Psoas muscle (tissue), 8 donors: ENCODE data around the gene TCAIM. TPM values are rescaled to one million over a fixed set of nuclear protein-coding genes. Genes with fewer than 3 reads are reported as not detected.

ENCODE experiments used
- ATAC-seq, 4 donors: fragments of 200-7000 bp; cut with Tn5 transposase; one replicate each; pipeline ENCODE4 v1.9.1; 2020; ENCODE audit warnings: moderate library complexity in 3 of 4, mild to moderate bottlenecking in 2 of 4
- DNase-seq, 2 donors: peaks; one replicate each; pipeline ENCODE4 v3.0.0-alpha.2; 2020
- H3K27ac ChIP-seq: fragments of 200-600 bp; one replicate; pipeline ENCODE4 v1.8.0; 2022
- H3K27me3 ChIP-seq, 3 donors: fragments of 200-600 bp in 1 of 3; one replicate each; pipeline versions ENCODE4 v1.6.1 to v1.8.0; 2013 to 2022; ENCODE audit warnings: low read length in 2 of 3, mild to moderate bottlenecking in 2 of 3, moderate library complexity in 1 of 3; ENCODE audit not compliant: insufficient read depth in 3 of 3
- H3K36me3 ChIP-seq, 2 donors: fragments of 200-600 bp in 1 of 2; one replicate each; pipeline versions ENCODE4 v1.6.1 to v1.8.0; 2013 to 2022; ENCODE audit warnings: low read depth in 1 of 2, mild to moderate bottlenecking in 1 of 2, moderate library complexity in 1 of 2; ENCODE audit not compliant: insufficient read depth in 1 of 2
- H3K4me1 ChIP-seq: fragments of 200-600 bp; one replicate; pipeline ENCODE4 v1.8.0; 2022
- H3K4me3 ChIP-seq: fragments of 200-600 bp; one replicate; pipeline ENCODE4 v1.8.0; 2022; ENCODE audit warnings: mild to moderate bottlenecking
- H3K9me3 ChIP-seq: fragments of 200-600 bp; one replicate; pipeline ENCODE4 v1.8.0; 2022
- CTCF ChIP-seq: fragments of 200-600 bp; IDR thresholded peaks from one replicate; pipeline ENCODE4 v1.8.0; 2022; ENCODE audit warnings: antibody characterized with exemption
- WGBS, 3 donors: extraction: QIAGEN DNeasy Blood & Tissue Kit; methylation state at CpG; one replicate each; pipeline versions ENCODE4 v1.1.6 to v1.1.7; 2013; 5-methylcytosine and 5-hydroxymethylcytosine counted together
- intact Hi-C, 2 donors: fragments of 100-400 bp; cut with DNase I; formaldehyde crosslinking; loops; one replicate each; pipeline versions ENCODE4 v1.11.0 to v1.14.2; 2022
- polyA plus RNA-seq, 3 donors: library from polyadenylated mRNA; stranded (reverse); fragments of 200-250 nt; gene quantifications; one replicate each; pipeline ENCODE4 v1.2.3, GENCODE V29; 2013
- total RNA-seq, 4 donors: library from RNA; stranded (reverse); fragmentation: NEBNext Ultra II Directional in 2 of 4; extraction: Animal tissue kit (Norgen Biotek cat#: 25700) in 2 of 4; gene quantifications; one replicate each; pipeline versions ENCODE4 v1.2.1 to v1.2.4, GENCODE V29; 2021 to 2023
- donor health status: healthy with polysubstance abuse.
- donor health status: DM: no; HTN: no; CAD: no; lungs with moderate emphysema.
- donor health status: Bipolar disorder and iron deficiency.
- donor health status: healthy.
- donor health status: DM: yes; HTN: yes; CAD: no.
- donor health status: DM: no; HTN: no; CAD: no.
- donor health status: DM: no; HTN: no; CAD: no.
- donor health status: DM: yes; HTN: yes; CAD: no.

The TCAIM gene
- total and polyA plus RNA-seq, 7 donors: 13.3 to 31.0 (median 19.3) TPM

DNA sequence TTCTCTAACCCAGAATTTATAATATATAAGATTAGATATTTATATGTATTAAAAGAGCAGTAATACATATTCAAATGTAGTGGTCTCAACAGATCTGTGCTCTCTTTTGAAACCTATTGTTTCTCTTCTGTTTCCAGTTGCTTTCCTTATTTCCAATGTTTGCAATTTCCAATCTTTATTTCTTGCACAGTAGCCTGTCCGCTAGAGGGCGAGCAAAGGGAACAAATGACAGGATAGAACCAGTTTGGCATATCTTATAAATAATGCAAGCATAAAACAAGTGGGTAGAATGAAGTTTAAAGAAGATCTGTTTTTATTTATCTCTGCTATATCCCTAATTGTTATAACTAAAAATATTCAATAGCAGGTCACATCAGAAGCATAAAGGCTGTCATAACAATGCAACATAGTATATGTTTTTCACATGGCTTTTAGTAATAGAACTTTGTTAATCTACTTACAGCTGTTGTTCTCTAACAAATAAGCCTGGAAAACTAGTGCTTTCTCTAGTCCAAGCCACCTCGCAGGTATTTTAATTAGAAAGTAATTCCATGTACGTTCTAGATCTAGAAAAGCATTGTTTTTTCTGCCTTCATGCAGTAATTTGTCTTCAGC is 15.1 kb upstream of the TCAIM start:
- no peak overlapping the region for H3K27ac ChIP-seq
- no peaks in the 10 kb centered on the region for H3K36me3 ChIP-seq
- H3K4me3 ChIP-seq: no peak overlapping the region
- ATAC-seq: peak in 3 of 4 donors; percentile 44 to 84 (median 72)
- H3K4me1 ChIP-seq: no peaks in the 10 kb centered on the region
- 2 to 4% (median 3%) methylated on average over 4 of the region's 4 CpGs for WGBS, 3 donors
- peak; percentile 42 to 64 for DNase-seq
- intact Hi-C loops: loop anchor here in 1 of 2 donors (5.0 to 10.0 kb wide), 4 partner anchors 71 to 591 kb away; partner anchors contain the start of genes ZNF197 and ZNF502
- peak; percentile 86 for TF ChIP-seq CTCF
- peaks cover 4% of the 10 kb centered on the region for H3K9me3 ChIP-seq
- H3K27me3 ChIP-seq: no peaks in the 10 kb centered on the region

- H3K36me3 ChIP-seq: no peaks in the 10 kb centered on the region
- no peak for TF ChIP-seq CTCF
- DNase-seq (no peak), ATAC-seq (no peak)
- intact Hi-C loops: loop anchor here in 1 of 2 donors (5.0 to 10.0 kb wide), 4 partner anchors 70 to 590 kb away; partner anchors contain the start of genes ZNF197 and ZNF502
- no peak overlapping the region for H3K27ac ChIP-seq
- H3K27me3 ChIP-seq: no peaks in the 10 kb centered on the region
- no peaks in the 10 kb centered on the region for H3K4me1 ChIP-seq
- no peak overlapping the region for H3K4me3 ChIP-seq
- H3K9me3 ChIP-seq: peaks cover 4% of the 10 kb centered on the region
Measured at GRCh38 chr3:44324584-44324983, 14.0 kb upstream of the TCAIM start.

DNA sequence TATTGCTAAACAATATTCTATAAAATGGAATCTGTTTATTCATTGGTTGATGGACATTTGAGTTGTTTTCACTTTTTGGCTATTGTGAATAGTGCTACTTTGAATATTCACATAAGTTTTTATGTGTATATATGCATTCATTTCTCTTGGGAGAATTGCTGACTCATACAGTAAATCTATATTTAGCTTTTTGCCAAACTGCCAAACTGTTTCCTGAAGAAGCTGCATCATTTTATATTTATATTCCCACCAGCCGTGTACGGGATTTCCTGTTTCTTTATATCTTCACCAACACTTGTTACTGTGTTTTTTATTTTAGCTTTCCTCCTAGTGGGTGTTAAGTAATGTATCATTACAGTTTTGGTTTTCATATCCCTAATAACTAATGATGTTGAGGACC is 12.5 kb upstream of the TCAIM start:
- Histone ChIP-seq H3K4me3 (no peak overlapping the region), H3K36me3 (no peaks in the 10 kb centered on the region), H3K27me3 (no peaks in the 10 kb centered on the region), H3K9me3 (peaks cover 4% of the 10 kb centered on the region), H3K4me1 (no peaks in the 10 kb centered on the region), H3K27ac (no peak overlapping the region)
- no peak for DNase-seq
- no peak for ATAC-seq
- WGBS, 3 donors: 16 to 29% (median 23%) methylated on average over 2 of the region's 2 CpGs
- intact Hi-C loops: loop anchor here in 1 of 2 donors (10.0 kb wide), 3 partner anchors 69 to 589 kb away; partner anchors contain the start of gene ZNF502
- TF ChIP-seq CTCF: no peak

GRCh38 chr3:44326515-44326914 is 12.1 kb upstream of the TCAIM start:
- ATAC-seq: no peak
- WGBS, 3 donors: 53 to 63% (median 59%) methylated on average over 3 of the region's 3 CpGs
- Histone ChIP-seq H3K4me1 (no peaks in the 10 kb centered on the region), H3K4me3 (no peak overlapping the region), H3K27ac (no peak overlapping the region), H3K27me3 (no peaks in the 10 kb centered on the region), H3K36me3 (no peaks in the 10 kb centered on the region), H3K9me3 (peaks cover 4% of the 10 kb centered on the region)
- no peak for TF ChIP-seq CTCF
- no peak for DNase-seq
- intact Hi-C loops: loop anchor here in 1 of 2 donors (10.0 kb wide), 3 partner anchors 68 to 588 kb away; partner anchors contain the start of gene ZNF502
